HepG2 (cell line): Measurements from ENCODE around the gene TAF13. TPM values are rescaled to one million over a fixed set of nuclear protein-coding genes. Genes with fewer than 3 reads are reported as not detected.

Experiments used
- ATAC-seq: fragments of 200-7000 bp; cut with Tn5 transposase; 3 replicates; pipeline ENCODE4 v1.9.1; 2020; ENCODE audit warnings: mild to moderate bottlenecking, moderate library complexity
- BruUV-seq: library from RNA; stranded (reverse); fragments of 400-500 nt; replicated peaks from 2 replicates; lab custom pipeline; 2021; lab: Mats Ljungman, UMichigan
- CTCF ChIA-PET: fragments of 300-600 bp; formaldehyde crosslinking; extraction: SDS; loops from one replicate; lab custom pipeline; 2021; ENCODE audit warnings: low total read pairs, inconsistent platforms, low intra/inter-chr PET ratio; lab: Yijun Ruan, JAX
- POLR2A ChIA-PET: fragments of 350-600 bp; sonication (Branson Sonifier 250); formaldehyde crosslinking; loops from one replicate; lab custom pipeline; 2020; ENCODE audit warnings: antibody characterized with exemption, inconsistent platforms; lab: Yijun Ruan, JAX
- DNase-seq: peaks from one replicate; pipeline ENCODE4 v3.0.0-alpha.2; 2015; ENCODE audit warnings: low spot score
- FAIRE-seq: peaks from 3 replicates; lab custom pipeline; 2011; peaks lifted over from hg19 to GRCh38; lab: Jason Lieb, UNC
- H2AFZ ChIP-seq: one replicate; pipeline ENCODE4 v1.6.1; 2011; ENCODE audit warnings: low read length, inconsistent platforms
- H3K27ac ChIP-seq: fragments of 300-600 bp; 3 replicates; pipeline ENCODE4 v1.8.0; 2011; ENCODE audit warnings: mixed run types, mild to moderate bottlenecking, mixed read lengths, low read length, inconsistent platforms; ENCODE audit not compliant: insufficient read depth; ENCODE audit errors: extremely low read length
- H3K27me3 ChIP-seq, 2 experiments: fragments of 200-600 bp in 1 of 2; 2 replicates in 1 of 2; 3 replicates in 1 of 2; pipeline versions ENCODE4 v1.6.0 to v1.8.0; 2011; ENCODE audit warnings: low read length in 2 of 2, mild to moderate bottlenecking in 2 of 2, moderate library complexity in 2 of 2, inconsistent platforms in 1 of 2; ENCODE audit not compliant: insufficient read depth in 2 of 2, control insufficient read depth in 1 of 2
- H3K36me3 ChIP-seq, 2 experiments: fragments of 200-600 bp in 1 of 2; replicated peaks in 1 of 2; 2 replicates in 1 of 2; 3 replicates in 1 of 2; pipeline versions ENCODE4 v1.5.1 to v1.8.0; 2011; ENCODE audit warnings: low read length in 2 of 2, inconsistent platforms in 1 of 2; ENCODE audit not compliant: insufficient read depth in 2 of 2, control insufficient read depth in 1 of 2
- H3K4me1 ChIP-seq: 2 replicates; pipeline ENCODE4 v1.5.1; 2012; ENCODE audit warnings: low read length, inconsistent platforms; ENCODE audit not compliant: insufficient read depth
- H3K4me2 ChIP-seq: 2 replicates; pipeline ENCODE4 v1.6.0; 2011; ENCODE audit warnings: low read depth, low read length, inconsistent platforms
- H3K4me3 ChIP-seq, 3 experiments: fragments of 200-600 bp in 1 of 3; sonication (generic), shearing (Covaris generic) in 1 of 3; replicated peaks in 1 of 3; 2 replicates each; pipeline ENCODE4 v1.5.1; 2011 to 2016; ENCODE audit warnings: low read length in 3 of 3, inconsistent platforms in 2 of 3, low read depth in 2 of 3, mild to moderate bottlenecking in 2 of 3, control low read depth in 1 of 3, mixed read lengths in 1 of 3; ENCODE audit not compliant: insufficient read depth in 1 of 3
- H3K79me2 ChIP-seq: one replicate; pipeline ENCODE4 v1.6.1; 2011; ENCODE audit warnings: low read length, inconsistent platforms; ENCODE audit not compliant: insufficient read depth
- H3K9ac ChIP-seq: 2 replicates; pipeline ENCODE4 v1.6.0; 2011; ENCODE audit warnings: mild to moderate bottlenecking, low read depth, low read length, inconsistent platforms; ENCODE audit not compliant: insufficient read depth
- H3K9me3 ChIP-seq: 2 replicates; pipeline ENCODE4 v1.5.1; 2012; ENCODE audit warnings: mild to moderate bottlenecking, low read length
- H4K20me1 ChIP-seq: 2 replicates; pipeline ENCODE4 v1.6.0; 2011; ENCODE audit warnings: inconsistent platforms, mild to moderate bottlenecking, low read length, moderate library complexity; ENCODE audit not compliant: insufficient read depth
- MIXL1 ChIP-seq: IDR thresholded peaks from 2 replicates; pipeline ENCODE4 v1.6.1; 2016
- NFYC ChIP-seq: IDR thresholded peaks from 2 replicates; pipeline ENCODE4 v1.6.1; 2016; ENCODE audit warnings: missing genetic modification reagents, missing compliant biosample characterization
- ONECUT2 ChIP-seq: sonication (generic); formaldehyde crosslinking; IDR thresholded peaks from 2 replicates; pipeline ENCODE4 v1.4.0; 2020; ENCODE audit warnings: missing genetic modification reagents
- PCBP1 ChIP-seq: fragments of 200-400 bp; formaldehyde crosslinking; IDR thresholded peaks from 2 replicates; pipeline ENCODE4 v1.6.1; 2017; ENCODE audit warnings: mild to moderate bottlenecking, low read depth, low read length, borderline replicate concordance
- PCBP2 ChIP-seq: fragments of 200-400 bp; formaldehyde crosslinking; optimal IDR thresholded peaks from 2 replicates; pipeline ENCODE3; 2018; ENCODE audit warnings: low read length, low read depth; ENCODE audit not compliant: poor library complexity, severe bottlenecking
- POLR2AphosphoS5 ChIP-seq: IDR thresholded peaks from 2 replicates; pipeline ENCODE4 v1.6.1; 2012; ENCODE audit warnings: low read depth, low read length
- ZFP36 ChIP-seq: fragments of 150-350 bp; IDR thresholded peaks from 2 replicates; pipeline ENCODE4 v1.6.1; 2018; ENCODE audit warnings: borderline replicate concordance, low read length, low read depth; ENCODE audit not compliant: partially characterized antibody
- ZNF24 ChIP-seq: fragments of 450-650 bp; IDR thresholded peaks from 2 replicates; pipeline ENCODE4 v1.6.1; 2017; ENCODE audit warnings: antibody characterized with exemption, mild to moderate bottlenecking
- ZNF274 ChIP-seq: sonication (generic); formaldehyde crosslinking; IDR thresholded peaks from 2 replicates; pipeline ENCODE4 v1.5.1; 2020; ENCODE audit warnings: mild to moderate bottlenecking, missing genetic modification reagents
- ZNF468 ChIP-seq: sonication (generic); formaldehyde crosslinking; IDR thresholded peaks from 2 replicates; pipeline ENCODE4 v1.8.0; 2022; ENCODE audit warnings: mild to moderate bottlenecking, moderate library complexity, missing genetic modification reagents
- ZNF782 ChIP-seq: sonication (generic); formaldehyde crosslinking; IDR thresholded peaks from 2 replicates; pipeline ENCODE4 v1.4.0; 2020; ENCODE audit warnings: missing genetic modification reagents, mild to moderate bottlenecking, borderline replicate concordance
- WGBS: methylation state at CpG from one replicate; pipeline ENCODE4 v1.1.6; 2017; ENCODE audit warnings: low lambda C conversion rate; 5-methylcytosine and 5-hydroxymethylcytosine counted together
- in situ Hi-C: cut with HindIII; loops from 2 replicates; pipeline ENCODE4 v1.10.0; 2017; ENCODE audit warnings: low pct_unique_long_range_greater_than_20kb; ENCODE audit not compliant: extremely low pct_ligation_motif_present
- intact Hi-C: fragments of 100-400 bp; cut with micrococcal nuclease; formaldehyde crosslinking; loops from one replicate; pipeline ENCODE4 v1.10.0; 2022; ENCODE audit not compliant: unreplicated experiment
- polyA plus RNA-seq, 8 experiments: library from polyadenylated mRNA; depleted of rRNA in 3 of 8; stranded (reverse) in 7 of 8; unstranded in 1 of 8; fragments of >200 nt; fragmentation: Illumina TruSeq in 4 of 8; extraction: Trizol in 4 of 8; gene quantifications; 2 replicates each; pipeline versions ENCODE4 v1.2.1 to v1.2.3, GENCODE V29; 2011 to 2016; ENCODE audit warnings: low read depth in 4 of 8, missing spikeins in 1 of 8, mixed read lengths in 1 of 8; ENCODE audit not compliant: insufficient read depth in 1 of 8
- total RNA-seq, 5 experiments: library from RNA; depleted of rRNA; stranded (reverse); fragments of >200 nt; fragmentation: Illumina TruSeq; extraction: Trizol; gene quantifications; 2 replicates each; pipeline ENCODE4 v1.2.3, GENCODE V29; 2016; ENCODE audit warnings: low read depth in 1 of 5
- TF ChIP-seq, protein P1 (sequence below): sonication (generic); formaldehyde crosslinking; IDR thresholded peaks from 2 replicates; pipeline ENCODE4 v1.8.0; 2022; ENCODE audit warnings: mild to moderate bottlenecking, missing genetic modification reagents, moderate library complexity
- TF ChIP-seq, protein P2 (sequence below): sonication (generic); formaldehyde crosslinking; IDR thresholded peaks from 2 replicates; pipeline ENCODE4 v1.4.0; 2020; ENCODE audit warnings: missing genetic modification reagents

The TAF13 gene
- total and polyA plus RNA-seq, 2 of the 13 experiments (the other 11 are each of a cell fraction or from before 2014, with no cell fraction given): 11.5 to 36.3 TPM

DNA sequence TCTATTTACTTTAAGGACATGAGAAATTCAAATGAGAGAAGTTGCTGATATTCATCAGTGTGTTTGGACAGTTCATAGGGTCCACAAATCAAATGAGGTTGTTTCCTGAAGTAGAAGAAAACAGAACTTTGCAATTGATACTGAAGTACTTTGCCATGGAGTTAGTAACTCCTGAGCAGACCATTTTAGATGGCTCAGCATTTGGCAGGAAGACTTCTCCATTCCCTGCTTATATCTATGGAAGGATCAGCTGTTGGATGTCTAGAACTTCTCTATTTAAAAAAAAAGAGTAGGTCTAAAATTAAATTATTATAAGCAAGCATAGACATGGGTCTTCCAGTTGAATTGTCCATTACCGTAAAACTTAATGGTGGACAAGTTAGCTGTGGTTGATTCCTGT lies 19.8 kb upstream of the TAF13 start:
- H2AFZ ChIP-seq: no peak overlapping the region
- peaks cover 15% of the 10 kb centered on the region for H3K4me1 ChIP-seq
- no peaks in the 10 kb centered on the region for H4K20me1 ChIP-seq
- 100% methylated on average over 1 of the region's 1 CpG for whole genome bisulfite sequencing
- ChIA-PET CTCF (no interaction called here), POLR2A (no interaction called here)
- DNase-seq (no peak), FAIRE-seq (no peak), ATAC-seq (no peak)
- peaks cover 2 to 15% of the 10 kb centered on the region in 2 experiments; a peak in 3 of 5 replicates for H3K36me3 ChIP-seq
- H3K4me2 ChIP-seq: no peak overlapping the region
- in situ Hi-C loops (no loop called here), intact Hi-C loops (loop anchor here (10.0 kb wide), 1 partner anchor 299 kb away; the partner anchor contains the start of gene SORT1)
- H3K9ac ChIP-seq: no peak overlapping the region
- TF ChIP-seq, protein P1, sequence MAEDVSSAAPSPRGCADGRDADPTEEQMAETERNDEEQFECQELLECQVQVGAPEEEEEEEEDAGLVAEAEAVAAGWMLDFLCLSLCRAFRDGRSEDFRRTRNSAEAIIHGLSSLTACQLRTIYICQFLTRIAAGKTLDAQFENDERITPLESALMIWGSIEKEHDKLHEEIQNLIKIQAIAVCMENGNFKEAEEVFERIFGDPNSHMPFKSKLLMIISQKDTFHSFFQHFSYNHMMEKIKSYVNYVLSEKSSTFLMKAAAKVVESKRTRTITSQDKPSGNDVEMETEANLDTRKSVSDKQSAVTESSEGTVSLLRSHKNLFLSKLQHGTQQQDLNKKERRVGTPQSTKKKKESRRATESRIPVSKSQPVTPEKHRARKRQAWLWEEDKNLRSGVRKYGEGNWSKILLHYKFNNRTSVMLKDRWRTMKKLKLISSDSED (CRISPR knock-in tag): no peak
- no peak for TF ChIP-seq POLR2AphosphoS5
- no peak for TF ChIP-seq PCBP1
- no peak for TF ChIP-seq ZNF782 (CRISPR knock-in tag)
- TF ChIP-seq MIXL1 (CRISPR knock-in tag): no peak
- no peak for TF ChIP-seq NFYC (CRISPR knock-in tag)
- TF ChIP-seq PCBP2: no peak
- no peak for TF ChIP-seq ZFP36
- TF ChIP-seq ONECUT2 (CRISPR knock-in tag): no peak
- no peak for TF ChIP-seq ZNF274
- no peak for TF ChIP-seq ZNF24
- no peak for TF ChIP-seq ZNF468 (CRISPR knock-in tag)
- TF ChIP-seq, protein P2, sequence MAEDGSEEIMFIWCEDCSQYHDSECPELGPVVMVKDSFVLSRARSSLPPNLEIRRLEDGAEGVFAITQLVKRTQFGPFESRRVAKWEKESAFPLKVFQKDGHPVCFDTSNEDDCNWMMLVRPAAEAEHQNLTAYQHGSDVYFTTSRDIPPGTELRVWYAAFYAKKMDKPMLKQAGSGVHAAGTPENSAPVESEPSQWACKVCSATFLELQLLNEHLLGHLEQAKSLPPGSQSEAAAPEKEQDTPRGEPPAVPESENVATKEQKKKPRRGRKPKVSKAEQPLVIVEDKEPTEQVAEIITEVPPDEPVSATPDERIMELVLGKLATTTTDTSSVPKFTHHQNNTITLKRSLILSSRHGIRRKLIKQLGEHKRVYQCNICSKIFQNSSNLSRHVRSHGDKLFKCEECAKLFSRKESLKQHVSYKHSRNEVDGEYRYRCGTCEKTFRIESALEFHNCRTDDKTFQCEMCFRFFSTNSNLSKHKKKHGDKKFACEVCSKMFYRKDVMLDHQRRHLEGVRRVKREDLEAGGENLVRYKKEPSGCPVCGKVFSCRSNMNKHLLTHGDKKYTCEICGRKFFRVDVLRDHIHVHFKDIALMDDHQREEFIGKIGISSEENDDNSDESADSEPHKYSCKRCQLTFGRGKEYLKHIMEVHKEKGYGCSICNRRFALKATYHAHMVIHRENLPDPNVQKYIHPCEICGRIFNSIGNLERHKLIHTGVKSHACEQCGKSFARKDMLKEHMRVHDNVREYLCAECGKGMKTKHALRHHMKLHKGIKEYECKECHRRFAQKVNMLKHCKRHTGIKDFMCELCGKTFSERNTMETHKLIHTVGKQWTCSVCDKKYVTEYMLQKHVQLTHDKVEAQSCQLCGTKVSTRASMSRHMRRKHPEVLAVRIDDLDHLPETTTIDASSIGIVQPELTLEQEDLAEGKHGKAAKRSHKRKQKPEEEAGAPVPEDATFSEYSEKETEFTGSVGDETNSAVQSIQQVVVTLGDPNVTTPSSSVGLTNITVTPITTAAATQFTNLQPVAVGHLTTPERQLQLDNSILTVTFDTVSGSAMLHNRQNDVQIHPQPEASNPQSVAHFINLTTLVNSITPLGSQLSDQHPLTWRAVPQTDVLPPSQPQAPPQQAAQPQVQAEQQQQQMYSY: no peak
- BruUV-seq: no TSS peak
- peaks cover 24% of the 10 kb centered on the region for H3K79me2 ChIP-seq
- H3K4me3 ChIP-seq: no peak overlapping the region
- H3K9me3 ChIP-seq: no peaks in the 10 kb centered on the region
- H3K27ac ChIP-seq: no peak overlapping the region
- no peaks in the 10 kb centered on the region; a peak in 1 of 5 replicates for H3K27me3 ChIP-seq
